Astrocyte of the cerebellum (primary cell): ENCODE measurements around the gene ELAPOR1.

ENCODE experiments used
- DNase-seq: peaks from one replicate; pipeline ENCODE4 v3.0.0-alpha.2; 2011; ENCODE audit warnings: low read depth
- H3K4me3 ChIP-seq: 2 replicates; pipeline ENCODE4 v1.5.1; 2011; ENCODE audit warnings: mild to moderate bottlenecking, low read depth, low read length, moderate library complexity
- CTCF ChIP-seq: IDR thresholded peaks from 2 replicates; pipeline ENCODE4 v1.5.1; 2012; ENCODE audit warnings: low read length, low read depth, moderate library complexity, mild to moderate bottlenecking; ENCODE audit errors: missing control alignments
- in situ Hi-C: cut with HindIII; loops from 2 replicates; pipeline ENCODE4 v1.10.0; 2017; ENCODE audit warnings: low sequenced_read_pairs

Gene ELAPOR1

GRCh38 chr1:109109906-109110305 lies 4.0 kb upstream of the ELAPOR1 start:
- H3K4me3 ChIP-seq, result no peak overlapping the region
- TF ChIP-seq CTCF, result no peak
- no peak for DNase-seq
- in situ Hi-C loops, result no loop called here

DNA sequence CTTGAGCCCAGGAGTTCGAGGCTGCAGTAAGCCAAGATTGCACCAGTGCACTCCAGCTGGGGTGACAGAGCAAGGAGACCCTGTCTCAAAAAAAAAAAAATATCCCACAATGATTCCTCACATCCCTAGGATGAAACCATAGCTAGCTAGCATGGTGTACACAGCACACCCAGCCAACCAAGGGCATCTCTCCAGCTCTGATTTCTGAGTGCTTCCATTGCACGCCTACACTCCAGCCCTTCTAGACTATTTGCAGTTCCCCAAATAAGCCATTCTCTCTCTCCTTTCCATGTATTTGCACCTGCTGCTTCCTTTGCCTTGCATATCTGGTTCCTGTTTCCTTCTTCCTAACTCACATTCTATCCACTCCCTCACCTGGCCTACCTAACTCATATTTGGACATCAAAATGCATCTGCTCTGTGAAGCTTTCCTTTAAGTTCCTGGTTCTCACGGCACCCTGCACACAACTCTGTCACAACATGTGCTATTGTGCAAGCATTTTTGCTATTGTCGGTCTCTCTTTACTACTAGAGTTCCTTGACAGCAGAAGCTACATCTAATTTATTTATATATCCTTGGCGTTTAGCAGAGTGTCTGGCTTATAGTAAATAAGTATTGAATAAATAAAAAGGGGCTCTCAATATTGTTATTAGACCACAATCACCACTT lies 2.4 kb upstream of the ELAPOR1 start:
- in situ Hi-C loops, result no loop called here
- no peak for DNase-seq
- no peak overlapping the region for H3K4me3 ChIP-seq
- no peak for TF ChIP-seq CTCF

DNA sequence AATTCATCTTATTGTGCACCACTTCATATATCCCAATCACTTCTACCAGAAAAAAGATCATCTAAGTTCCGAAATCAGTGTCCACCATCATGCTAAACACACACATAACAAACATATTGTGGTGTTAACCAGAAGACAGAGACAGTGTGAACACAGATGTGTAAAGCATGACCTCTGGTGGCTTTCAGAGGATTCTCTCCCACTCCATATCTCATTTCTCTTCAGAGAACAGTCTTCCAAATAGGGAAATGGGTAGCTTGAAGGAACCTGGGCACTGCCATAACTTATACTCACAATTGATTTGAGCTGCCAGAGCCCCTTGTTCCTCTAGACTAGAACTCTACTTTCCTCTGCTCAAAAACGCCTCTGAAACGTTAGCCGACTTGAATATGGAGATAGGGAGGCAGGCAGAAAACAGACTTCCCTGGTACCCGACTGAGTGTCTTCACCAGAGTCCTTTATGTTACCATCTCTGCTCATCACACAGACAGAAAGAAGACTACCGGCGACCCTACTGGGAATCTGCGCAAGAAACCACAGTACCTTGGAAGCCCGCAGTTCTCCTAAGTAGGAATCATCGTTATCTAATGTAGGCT lies 1.8 kb upstream of the ELAPOR1 start:
- in situ Hi-C loops, result no loop called here
- no peak overlapping the region for H3K4me3 ChIP-seq
- DNase-seq, result no peak
- peak; percentile 14 for TF ChIP-seq CTCF

- in situ Hi-C loops, result no loop called here
- no peak overlapping the region for H3K4me3 ChIP-seq
- peak; percentile 97 for TF ChIP-seq CTCF
- peak; percentile 71 for DNase-seq
Measured at GRCh38 chr1:109112652-109113285, 1.1 kb upstream of the ELAPOR1 start.

GRCh38 chr1:109114342-109114674 lies 393 bp downstream of the ELAPOR1 start:
- in situ Hi-C loops, result no loop called here
- no peak for DNase-seq
- TF ChIP-seq CTCF, result no peak
- H3K4me3 ChIP-seq, result no peak overlapping the region

GRCh38 chr1:109115685-109116084 lies 1.8 kb downstream of the ELAPOR1 start:
- TF ChIP-seq CTCF, result no peak
- in situ Hi-C loops, result loop anchor here (5.0 kb wide), 1 partner anchor 57 kb away; no protein-coding TSS in a partner anchor

More at GRCh38 chr1:109115685-109116084, 1.8 kb downstream of the ELAPOR1 start:
- H3K4me3 ChIP-seq, result no peak overlapping the region
- no peak for DNase-seq
